ENCODE measurements around the gene GLUL. TPM values are rescaled to one million over a fixed set of nuclear protein-coding genes. Genes with fewer than 3 reads are reported as not detected.

The GLUL gene
- total RNA-seq, 1 donor from 2014 or later: 37.8 TPM

DNA sequence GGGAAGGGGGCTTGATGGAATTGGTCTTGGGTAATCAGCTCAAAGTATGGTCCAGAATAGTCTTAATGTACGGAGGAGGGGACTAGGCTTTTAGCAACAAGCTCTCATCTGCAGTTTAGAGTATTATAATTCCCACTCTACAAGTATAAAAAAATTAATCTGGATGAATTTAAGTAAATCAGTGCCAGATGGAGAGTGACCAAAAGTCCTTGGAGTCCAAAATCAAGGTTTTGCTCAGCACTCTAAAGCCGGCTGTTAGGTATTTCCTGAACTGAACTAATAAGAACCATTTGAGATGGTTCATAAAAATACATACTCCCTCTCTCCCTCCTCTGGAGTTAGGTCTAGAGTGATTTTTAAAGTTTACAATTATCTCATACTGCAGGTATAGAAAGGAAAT lies 23.7 kb downstream of the GLUL start:
- intact Hi-C loops (cut with micrococcal nuclease): no loop called here
- CTCF ChIA-PET: no interaction called here
- no peak for DNase-seq
- Mint-ChIP-seq H3K9me3 (no peaks in the 10 kb centered on the region), H3K4me3 (no peak overlapping the region), H3K4me1 (peaks cover 5% of the 10 kb centered on the region), H3K36me3 (ENCODE audit: low read depth) (no peaks in the 10 kb centered on the region), H3K27me3 (peaks cover 2% of the 10 kb centered on the region), H3K27ac (no peak overlapping the region)
- ATAC-seq (ENCODE audit: low read depth): no peak
- no peak for TF ChIP-seq CTCF (IDR thresholded peaks at IDR 0.05)
- POLR2A ChIA-PET: interaction anchor here (0.5 kb wide), 1 partner anchor 37 kb away, joined by 3 read pairs; no protein-coding TSS in a partner anchor

DNA sequence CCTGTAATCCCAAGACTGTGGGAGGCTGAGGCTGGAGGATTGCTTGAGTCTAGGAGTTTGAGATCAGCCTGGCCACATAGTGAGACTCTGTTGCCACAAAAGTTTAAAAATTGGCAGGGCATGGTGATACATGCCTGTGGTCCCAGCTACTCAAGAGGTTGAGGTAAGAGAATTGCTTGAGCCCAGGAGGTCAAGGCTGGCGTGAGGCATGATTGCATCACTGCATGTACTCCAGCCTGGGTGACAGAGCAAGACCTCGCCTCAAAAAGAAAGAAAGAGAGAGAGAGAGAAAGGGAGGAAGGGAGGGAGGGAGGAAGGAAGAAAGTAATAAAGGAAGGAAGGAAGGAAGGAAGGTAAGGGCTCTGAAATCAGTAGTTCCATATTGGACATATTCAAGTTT lies 25.0 kb downstream of the GLUL start:
- ATAC-seq (ENCODE audit: low read depth) (no peak), DNase-seq (no peak)
- peaks cover 2% of the 10 kb centered on the region for H3K27me3 Mint-ChIP-seq
- H3K4me1 Mint-ChIP-seq: peaks cover 5% of the 10 kb centered on the region
- H3K36me3 Mint-ChIP-seq (ENCODE audit: low read depth): no peaks in the 10 kb centered on the region
- ChIA-PET CTCF (no interaction called here), POLR2A (no interaction called here)
- no peak overlapping the region for H3K27ac Mint-ChIP-seq
- intact Hi-C loops (cut with micrococcal nuclease): no loop called here
- no peak overlapping the region for H3K4me3 Mint-ChIP-seq
- no peak for TF ChIP-seq CTCF (IDR thresholded peaks at IDR 0.05)
- H3K9me3 Mint-ChIP-seq: no peaks in the 10 kb centered on the region

DNA sequence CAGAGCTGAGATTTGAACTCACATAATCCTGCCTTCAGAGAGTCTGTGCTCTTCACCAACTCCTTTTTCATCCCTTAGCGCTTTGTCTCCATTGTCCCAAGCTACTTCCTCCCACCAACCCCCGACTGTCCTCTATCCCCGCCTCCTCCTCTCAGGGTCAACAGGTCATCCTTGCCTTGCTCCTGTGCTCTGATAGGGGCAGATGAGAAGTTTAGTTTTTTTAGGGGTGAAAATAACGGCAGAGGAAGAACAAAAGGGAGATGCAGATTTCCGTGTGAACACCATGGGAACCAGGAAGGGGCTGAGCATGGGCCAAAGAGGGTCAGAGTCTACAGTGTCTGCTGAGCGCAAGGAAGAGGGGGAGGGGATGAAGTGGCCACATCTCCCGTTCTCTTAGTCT lies 31.9 kb downstream of the GLUL start:
- CTCF ChIA-PET: no interaction called here
- no peaks in the 10 kb centered on the region for H3K4me1 Mint-ChIP-seq
- POLR2A ChIA-PET: no interaction called here
- H3K36me3 Mint-ChIP-seq (ENCODE audit: low read depth): no peaks in the 10 kb centered on the region
- TF ChIP-seq CTCF (IDR thresholded peaks at IDR 0.05): no peak
- H3K4me3 Mint-ChIP-seq: no peak overlapping the region
- H3K27ac Mint-ChIP-seq: no peak overlapping the region
- DNase-seq: no peak
- H3K9me3 Mint-ChIP-seq: no peaks in the 10 kb centered on the region
- intact Hi-C loops (cut with micrococcal nuclease): no loop called here
- ATAC-seq (ENCODE audit: low read depth): no peak
- peaks cover 3% of the 10 kb centered on the region for H3K27me3 Mint-ChIP-seq

DNA sequence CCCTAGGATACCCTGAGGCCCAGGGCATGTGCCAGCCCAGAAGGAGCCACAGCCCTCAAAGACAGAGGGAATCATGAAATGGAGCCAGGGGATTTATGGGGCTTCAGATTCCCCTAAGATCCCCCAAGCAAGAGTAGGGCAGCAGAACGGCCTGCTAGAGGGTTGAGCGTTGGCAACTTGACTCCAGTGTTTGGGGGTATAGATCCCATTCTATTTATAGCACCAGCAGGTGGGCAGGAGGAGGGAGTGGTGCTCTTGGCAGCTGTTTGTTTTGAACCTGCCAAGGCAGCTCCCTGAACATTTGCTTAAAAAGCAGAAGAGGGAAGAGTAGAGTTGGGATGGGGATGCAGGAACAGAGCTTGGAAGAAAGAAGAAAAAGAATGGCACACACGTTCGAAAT lies 33.7 kb downstream of the GLUL start:
- no peak overlapping the region for H3K27ac Mint-ChIP-seq
- H3K36me3 Mint-ChIP-seq (ENCODE audit: low read depth): no peaks in the 10 kb centered on the region
- ATAC-seq (ENCODE audit: low read depth) (no peak), DNase-seq (no peak)
- H3K27me3 Mint-ChIP-seq: peaks cover 3% of the 10 kb centered on the region
- H3K4me3 Mint-ChIP-seq: no peak overlapping the region
- TF ChIP-seq CTCF (IDR thresholded peaks at IDR 0.05): no peak
- POLR2A ChIA-PET: no interaction called here
- H3K4me1 Mint-ChIP-seq: no peaks in the 10 kb centered on the region
- intact Hi-C loops (cut with micrococcal nuclease): no loop called here
- no peaks in the 10 kb centered on the region for H3K9me3 Mint-ChIP-seq
- CTCF ChIA-PET: no interaction called here

DNA sequence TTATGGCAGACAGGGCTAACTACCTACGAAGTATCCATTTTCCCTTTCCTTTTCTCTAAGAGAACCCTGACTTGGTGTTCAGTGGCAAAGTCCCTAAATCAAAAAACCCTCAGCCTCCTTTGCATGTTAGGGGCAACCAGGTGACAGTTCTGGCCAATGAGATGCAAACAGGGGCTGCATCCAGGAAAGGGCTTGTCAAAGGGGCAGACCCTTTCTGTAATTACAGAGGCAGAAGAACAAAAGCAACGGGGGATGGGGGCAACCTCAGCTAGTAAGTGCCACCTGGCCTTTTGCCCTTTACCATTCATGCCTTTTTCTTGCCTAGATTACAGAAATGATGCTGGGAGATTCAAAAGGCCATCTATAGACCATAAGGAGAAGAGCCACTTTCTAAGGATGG lies 34.4 kb downstream of the GLUL start:
- DNase-seq: no peak
- no peak for TF ChIP-seq CTCF (IDR thresholded peaks at IDR 0.05)
- H3K4me1 Mint-ChIP-seq: no peaks in the 10 kb centered on the region
- H3K27ac Mint-ChIP-seq: no peak overlapping the region
- POLR2A ChIA-PET: no interaction called here
- peaks cover 3% of the 10 kb centered on the region for H3K27me3 Mint-ChIP-seq
- no peak overlapping the region for H3K4me3 Mint-ChIP-seq
- H3K9me3 Mint-ChIP-seq: no peaks in the 10 kb centered on the region
- H3K36me3 Mint-ChIP-seq (ENCODE audit: low read depth): no peaks in the 10 kb centered on the region
- CTCF ChIA-PET: no interaction called here
- ATAC-seq (ENCODE audit: low read depth): no peak
- intact Hi-C loops (cut with micrococcal nuclease): no loop called here
